ENCODE results near the gene SHB.

DNA sequence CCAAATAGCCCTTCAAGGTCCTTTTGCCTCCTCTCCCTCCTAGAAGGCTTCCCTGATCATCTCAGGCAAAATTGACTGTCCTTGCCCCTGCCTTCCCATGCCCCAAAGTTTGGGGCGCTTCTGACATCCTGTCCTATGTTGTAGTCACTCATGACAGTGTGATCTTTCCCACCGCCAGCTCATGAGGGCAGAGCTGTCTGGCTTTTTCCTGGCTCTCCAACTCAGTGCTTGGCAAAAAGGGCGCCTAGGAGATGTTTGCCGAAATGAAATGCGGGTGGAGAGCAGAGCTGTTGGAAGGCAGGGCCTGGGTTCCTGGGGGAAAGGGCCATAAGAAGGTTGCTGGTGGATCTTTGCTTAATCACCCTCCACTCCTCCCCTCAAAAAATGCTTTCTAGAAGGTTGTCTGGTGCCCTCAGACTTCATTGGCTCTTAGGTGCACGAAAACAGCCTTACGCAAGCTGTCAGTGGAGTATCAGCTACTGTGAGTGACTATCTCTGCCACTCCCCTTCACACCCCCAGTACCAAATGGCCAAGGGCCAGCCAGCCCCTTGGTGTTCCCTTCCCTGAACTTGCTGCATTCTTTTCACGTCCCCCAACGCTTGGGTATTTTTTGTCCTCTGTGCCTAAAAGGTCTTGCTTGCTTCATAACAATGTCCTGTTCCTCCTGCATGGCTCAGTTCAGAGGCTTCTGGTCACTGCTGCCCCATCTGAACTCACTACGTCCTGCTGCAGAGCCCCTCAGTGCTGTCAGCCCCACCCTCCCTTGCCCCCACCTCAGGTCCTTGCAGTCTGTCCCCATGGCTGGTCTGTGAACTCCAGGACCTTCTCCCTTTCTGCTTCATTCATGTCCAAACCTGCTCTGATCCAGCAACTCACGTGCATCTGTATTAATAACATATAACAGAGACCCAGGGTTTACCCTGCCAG is 162.5 kb downstream of the SHB start:
- TF ChIP-seq, protein P1, sequence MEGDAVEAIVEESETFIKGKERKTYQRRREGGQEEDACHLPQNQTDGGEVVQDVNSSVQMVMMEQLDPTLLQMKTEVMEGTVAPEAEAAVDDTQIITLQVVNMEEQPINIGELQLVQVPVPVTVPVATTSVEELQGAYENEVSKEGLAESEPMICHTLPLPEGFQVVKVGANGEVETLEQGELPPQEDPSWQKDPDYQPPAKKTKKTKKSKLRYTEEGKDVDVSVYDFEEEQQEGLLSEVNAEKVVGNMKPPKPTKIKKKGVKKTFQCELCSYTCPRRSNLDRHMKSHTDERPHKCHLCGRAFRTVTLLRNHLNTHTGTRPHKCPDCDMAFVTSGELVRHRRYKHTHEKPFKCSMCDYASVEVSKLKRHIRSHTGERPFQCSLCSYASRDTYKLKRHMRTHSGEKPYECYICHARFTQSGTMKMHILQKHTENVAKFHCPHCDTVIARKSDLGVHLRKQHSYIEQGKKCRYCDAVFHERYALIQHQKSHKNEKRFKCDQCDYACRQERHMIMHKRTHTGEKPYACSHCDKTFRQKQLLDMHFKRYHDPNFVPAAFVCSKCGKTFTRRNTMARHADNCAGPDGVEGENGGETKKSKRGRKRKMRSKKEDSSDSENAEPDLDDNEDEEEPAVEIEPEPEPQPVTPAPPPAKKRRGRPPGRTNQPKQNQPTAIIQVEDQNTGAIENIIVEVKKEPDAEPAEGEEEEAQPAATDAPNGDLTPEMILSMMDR (IDR thresholded peaks at IDR 0.05), result no peak
- no peak for TF ChIP-seq POLR2A (IDR thresholded peaks at IDR 0.05)
